HEK293T (cell line): ENCODE data around the gene BBS12.
A peak's percentile ranks its signal among the peaks of the same experiment; 100 is the strongest.

Source experiments
- ARNT ChIP-seq: fragments of 450-650 bp; IDR thresholded peaks from 2 replicates; pipeline ENCODE4 v1.6.1; 2017; ENCODE audit warnings: mild to moderate bottlenecking
- BHLHE40 ChIP-seq: fragments of 450-650 bp; IDR thresholded peaks from 2 replicates; pipeline ENCODE4 v1.6.1; 2016; ENCODE audit warnings: mild to moderate bottlenecking, moderate library complexity, borderline replicate concordance
- CTBP1 ChIP-seq: fragments of 450-650 bp; IDR thresholded peaks from 2 replicates; pipeline ENCODE4 v1.6.1; 2016; ENCODE audit warnings: borderline replicate concordance
- FOXA1 ChIP-seq: fragments of 450-650 bp; IDR thresholded peaks from 2 replicates; pipeline ENCODE4 v1.6.1; 2016; ENCODE audit warnings: mild to moderate bottlenecking
- FOXM1 ChIP-seq: fragments of 450-650 bp; IDR thresholded peaks from 2 replicates; pipeline ENCODE4 v1.6.1; 2017; ENCODE audit warnings: mild to moderate bottlenecking, borderline replicate concordance
- HDGF ChIP-seq: fragments of 450-650 bp; IDR thresholded peaks from 2 replicates; pipeline ENCODE4 v1.6.1; 2017; ENCODE audit warnings: antibody characterized with exemption, borderline replicate concordance
- L3MBTL2 ChIP-seq: fragments of 450-650 bp; conservative IDR thresholded peaks from 2 replicates; pipeline ENCODE4 v1.6.1; 2016; ENCODE audit warnings: mild to moderate bottlenecking
- LEF1 ChIP-seq: fragments of 450-650 bp; IDR thresholded peaks from 2 replicates; pipeline ENCODE4 v1.6.1; 2017; ENCODE audit warnings: mild to moderate bottlenecking, borderline replicate concordance
- NFRKB ChIP-seq: fragments of 450-650 bp; IDR thresholded peaks from 2 replicates; pipeline ENCODE4 v1.6.1; 2016; ENCODE audit warnings: mild to moderate bottlenecking, moderate library complexity
- SP1 ChIP-seq: fragments of 450-650 bp; IDR thresholded peaks from 2 replicates; pipeline ENCODE4 v1.6.1; 2017
- SUZ12 ChIP-seq: fragments of 450-650 bp; IDR thresholded peaks from 2 replicates; pipeline ENCODE4 v1.6.1; 2016; ENCODE audit warnings: mild to moderate bottlenecking
- TARDBP ChIP-seq: fragments of 450-650 bp; IDR thresholded peaks from 2 replicates; pipeline ENCODE4 v1.6.1; 2016
- ZNF384 ChIP-seq: fragments of 450-650 bp; IDR thresholded peaks from 2 replicates; pipeline ENCODE4 v1.6.1; 2016
- TF ChIP-seq, protein P1 (sequence below): fragments of 450-650 bp; IDR thresholded peaks from 2 replicates; pipeline ENCODE4 v1.6.1; 2016

GRCh38 chr4:122710434-122711308 lies 21.8 kb upstream of the BBS12 start:
- no peak for TF ChIP-seq HDGF
- no peak for TF ChIP-seq BHLHE40
- TF ChIP-seq SP1, result no peak
- TF ChIP-seq LEF1, result no peak
- TF ChIP-seq ZNF384, result no peak
- TF ChIP-seq ARNT, result no peak
- no peak for TF ChIP-seq FOXA1
- no peak for TF ChIP-seq TARDBP
- no peak for TF ChIP-seq CTBP1
- TF ChIP-seq SUZ12, result no peak
- TF ChIP-seq FOXM1, result no peak
- TF ChIP-seq, protein P1, sequence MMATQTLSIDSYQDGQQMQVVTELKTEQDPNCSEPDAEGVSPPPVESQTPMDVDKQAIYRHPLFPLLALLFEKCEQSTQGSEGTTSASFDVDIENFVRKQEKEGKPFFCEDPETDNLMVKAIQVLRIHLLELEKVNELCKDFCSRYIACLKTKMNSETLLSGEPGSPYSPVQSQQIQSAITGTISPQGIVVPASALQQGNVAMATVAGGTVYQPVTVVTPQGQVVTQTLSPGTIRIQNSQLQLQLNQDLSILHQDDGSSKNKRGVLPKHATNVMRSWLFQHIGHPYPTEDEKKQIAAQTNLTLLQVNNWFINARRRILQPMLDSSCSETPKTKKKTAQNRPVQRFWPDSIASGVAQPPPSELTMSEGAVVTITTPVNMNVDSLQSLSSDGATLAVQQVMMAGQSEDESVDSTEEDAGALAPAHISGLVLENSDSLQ, result peak; percentile 72
- TF ChIP-seq NFRKB, result no peak
- TF ChIP-seq L3MBTL2, result no peak
